Measurements from ENCODE around the gene OPTC.

OPTC gene

DNA sequence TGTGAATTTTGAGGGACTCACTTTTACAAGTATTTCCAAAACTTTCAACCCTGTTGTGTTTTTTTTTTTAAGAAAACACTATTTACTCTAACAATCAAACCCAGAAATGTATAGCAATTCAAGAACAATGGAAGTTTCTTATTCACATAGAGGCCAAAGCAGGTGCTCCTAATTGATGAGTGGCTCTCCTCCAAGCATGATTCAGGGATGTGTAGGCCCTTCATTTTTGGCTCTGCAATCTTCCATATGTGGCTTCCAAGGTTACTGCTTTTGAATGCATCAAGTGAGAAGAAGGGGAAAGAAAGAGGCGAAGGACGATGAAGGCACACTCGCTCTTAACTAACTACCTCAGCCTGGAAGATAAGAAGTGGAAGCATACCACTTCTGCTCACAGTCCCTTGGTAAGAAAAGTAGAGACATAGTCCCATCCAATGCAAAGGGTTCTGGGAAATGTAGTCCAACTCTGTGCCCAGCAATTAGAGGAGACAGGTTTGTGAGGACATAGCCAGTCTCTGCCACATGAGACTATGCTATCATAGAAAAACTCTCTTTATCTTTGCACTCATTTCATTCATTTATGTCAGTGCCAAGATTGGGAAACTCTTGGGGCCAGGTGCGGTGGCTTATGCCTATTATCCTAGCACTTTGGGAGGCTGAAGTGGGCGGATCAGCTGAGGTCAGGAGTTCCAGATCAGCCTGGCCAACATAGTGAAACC lies 46.0 kb downstream of the OPTC start:
- no peak for FAIRE-seq

DNA sequence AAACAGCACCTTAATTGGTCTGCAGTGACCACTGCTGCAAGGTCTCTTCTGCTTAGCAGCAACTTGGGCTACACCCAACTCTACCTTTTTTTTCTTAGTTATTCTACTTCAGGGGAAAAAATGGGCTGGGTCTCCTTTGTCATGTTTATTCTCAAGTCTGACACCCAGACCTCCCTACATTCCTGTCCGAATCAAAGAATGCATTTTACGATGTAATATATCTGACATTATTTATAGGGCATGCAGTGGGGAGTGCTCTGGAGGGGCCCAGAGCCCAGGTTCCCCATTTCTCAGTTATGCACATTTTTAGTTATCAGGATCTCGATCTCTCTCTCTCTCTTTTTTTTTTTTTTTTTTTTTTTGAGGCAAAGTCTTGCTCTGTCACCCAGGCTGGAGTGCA lies 50.5 kb downstream of the OPTC start:
- FAIRE-seq, result no peak

DNA sequence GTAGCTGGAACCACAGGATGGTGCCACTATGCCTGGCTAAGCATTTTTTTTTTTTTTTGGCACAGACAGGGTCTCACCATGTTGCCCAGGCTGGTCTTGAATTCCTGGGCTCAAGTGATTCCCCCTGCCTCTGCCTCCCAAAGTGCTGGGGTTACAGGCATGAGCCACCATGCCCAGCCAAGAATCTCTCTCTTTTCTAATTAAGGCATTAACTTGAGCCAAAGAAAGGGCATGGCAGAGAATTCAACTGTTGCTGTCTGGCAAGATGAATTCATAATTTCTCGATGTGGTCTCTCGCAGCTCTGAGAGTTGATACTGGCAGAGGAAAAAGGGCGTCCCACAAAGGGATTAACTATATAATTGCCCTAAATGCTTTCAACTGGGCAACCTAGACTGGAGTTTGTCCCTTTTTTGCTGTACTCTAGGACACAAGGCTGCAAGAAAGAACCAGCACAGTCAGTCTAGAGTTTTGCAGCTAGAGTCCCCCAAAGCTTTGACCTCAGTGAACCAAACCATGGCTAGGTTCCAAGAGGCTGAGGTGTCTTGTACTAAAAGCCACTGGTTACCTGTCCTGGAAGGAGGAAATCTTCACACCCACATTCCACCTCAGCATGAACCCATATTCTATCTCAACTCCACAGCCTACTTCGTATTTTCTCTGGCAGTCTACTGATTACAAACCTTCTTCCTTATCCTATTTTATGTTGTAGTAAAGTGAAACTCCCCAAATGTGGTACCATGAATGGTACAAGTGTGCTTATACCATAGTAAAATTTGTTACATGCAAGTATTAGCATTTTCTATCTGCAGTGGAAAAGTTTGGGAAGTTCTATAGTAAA lies 51.2 kb downstream of the OPTC start:
- FAIRE-seq, result no peak

DNA sequence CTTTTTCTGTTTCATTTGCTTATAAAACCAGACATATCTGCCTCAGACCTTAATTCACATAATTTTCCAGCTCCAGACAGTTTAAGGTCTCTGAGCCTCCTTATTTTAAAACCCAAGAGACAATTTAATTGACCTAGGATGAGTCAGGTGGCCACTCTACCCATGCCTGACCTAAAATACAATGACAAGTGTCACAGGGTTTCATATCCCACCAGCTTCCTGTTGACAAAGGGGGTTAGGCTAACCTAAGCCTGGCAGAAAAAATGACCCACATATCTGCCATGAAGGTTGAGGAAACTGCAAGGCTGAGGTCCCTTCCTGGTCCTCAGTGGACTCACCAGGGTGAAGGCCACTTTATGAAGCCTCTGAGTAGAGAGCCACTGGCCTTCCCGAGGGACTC lies 52.3 kb downstream of the OPTC start:
- FAIRE-seq, result no peak

DNA sequence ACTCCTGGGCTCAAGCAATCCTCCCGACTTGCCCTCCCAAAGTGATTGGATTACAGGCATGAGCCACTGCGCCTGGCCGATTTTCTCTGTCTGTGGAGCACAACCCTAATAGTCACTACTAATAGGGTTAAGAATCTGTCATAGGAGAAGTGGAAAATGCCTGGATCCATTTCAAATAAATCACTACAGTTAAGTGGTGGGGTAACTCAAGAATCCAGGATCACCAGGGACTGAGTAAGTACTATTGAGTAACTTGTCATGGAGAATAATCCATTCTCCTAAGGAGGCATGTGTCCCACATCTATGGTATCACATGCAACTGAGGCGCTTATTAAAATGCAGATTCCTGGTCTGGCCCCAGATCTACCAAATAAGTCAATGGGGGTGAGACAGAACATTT lies 53.2 kb downstream of the OPTC start:
- no peak for FAIRE-seq

DNA sequence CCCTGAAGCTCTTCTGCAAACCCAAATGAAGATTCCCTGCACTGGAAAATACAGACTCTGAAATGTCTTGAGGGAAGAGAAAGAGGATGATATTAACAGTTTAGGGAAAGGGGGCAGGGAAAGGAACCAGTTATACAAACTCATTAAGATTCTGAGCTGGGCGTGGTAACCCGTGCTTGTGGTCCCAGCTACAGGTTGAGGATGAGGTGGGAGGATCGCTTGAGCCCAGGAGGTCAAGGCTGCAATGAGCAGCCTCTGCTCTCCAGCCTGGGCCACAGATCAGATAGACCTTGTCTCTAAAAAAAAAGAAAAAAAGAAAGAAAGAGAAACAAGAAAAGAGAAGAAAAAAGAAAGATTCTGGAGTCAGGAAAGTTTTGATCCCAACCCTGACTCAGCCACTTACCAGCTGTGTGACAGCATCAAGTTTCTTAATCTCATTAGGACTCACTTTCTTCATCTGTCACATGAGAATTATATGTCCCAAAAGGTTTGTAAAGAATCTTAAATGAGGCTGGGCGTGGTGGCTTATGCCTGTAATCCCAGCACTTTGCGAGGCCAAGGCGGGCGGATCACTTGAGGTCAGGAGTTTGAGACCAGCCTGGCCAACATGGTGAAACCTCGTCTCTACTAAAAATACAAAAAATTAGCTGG lies 53.9 kb downstream of the OPTC start:
- no peak for FAIRE-seq

DNA sequence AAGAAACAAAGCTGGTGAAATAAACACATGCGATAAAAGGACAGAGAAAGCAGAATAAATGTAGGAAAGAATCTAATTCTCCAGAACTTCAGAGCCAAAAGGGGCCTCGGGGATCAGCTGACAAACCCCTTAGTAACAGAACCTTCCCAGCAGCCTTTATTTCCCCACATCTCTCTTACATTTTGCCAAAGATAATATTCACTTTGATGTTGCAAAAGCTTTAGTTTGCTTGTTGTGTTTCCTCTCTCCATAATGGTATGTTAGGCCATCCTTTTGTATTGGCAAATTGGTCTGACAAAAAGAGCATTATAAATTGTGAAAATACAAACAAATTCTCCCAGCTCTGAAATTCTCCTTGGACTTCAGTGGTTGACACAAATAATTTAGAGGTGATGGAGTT lies 54.9 kb downstream of the OPTC start:
- no peak for FAIRE-seq

DNA sequence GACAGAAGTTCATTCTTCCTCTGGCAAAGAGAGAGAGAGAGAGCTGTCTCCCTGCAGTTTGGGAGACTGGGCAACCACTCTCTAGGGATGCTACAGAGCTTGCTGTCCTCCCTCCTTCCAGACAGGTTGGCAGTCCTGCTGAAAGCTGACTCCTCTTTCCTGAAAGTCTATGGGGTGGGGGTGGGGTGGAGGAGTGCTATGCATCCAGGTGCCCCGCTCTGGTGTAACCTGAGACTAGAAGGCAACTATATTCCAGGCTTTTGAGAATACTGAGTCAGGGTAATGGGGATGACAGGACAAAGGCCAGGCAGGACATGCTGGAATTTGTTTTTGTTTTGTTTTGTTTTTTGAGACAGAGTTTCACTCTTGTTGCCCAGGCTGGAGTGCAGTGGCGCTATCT lies 55.4 kb downstream of the OPTC start:
- no peak for FAIRE-seq

DNA sequence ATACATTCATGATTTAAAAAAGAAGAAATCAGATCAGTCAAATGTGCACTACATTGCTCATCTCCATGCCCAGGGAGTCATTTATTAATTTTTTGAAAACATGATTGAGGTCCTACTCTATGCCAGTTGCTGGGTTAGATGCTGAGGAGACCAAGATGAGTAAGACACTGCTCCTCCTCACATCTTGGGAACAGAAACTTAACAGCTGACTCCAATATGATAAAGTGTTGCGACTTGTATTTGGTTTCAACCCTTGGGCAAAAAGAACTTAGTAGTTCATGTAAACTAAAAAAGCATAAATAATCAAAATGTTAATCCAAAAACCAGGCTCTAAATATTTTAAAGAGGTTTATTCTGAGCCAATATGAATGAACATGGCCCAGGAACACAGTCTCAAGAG lies 56.9 kb downstream of the OPTC start:
- no peak for FAIRE-seq

DNA sequence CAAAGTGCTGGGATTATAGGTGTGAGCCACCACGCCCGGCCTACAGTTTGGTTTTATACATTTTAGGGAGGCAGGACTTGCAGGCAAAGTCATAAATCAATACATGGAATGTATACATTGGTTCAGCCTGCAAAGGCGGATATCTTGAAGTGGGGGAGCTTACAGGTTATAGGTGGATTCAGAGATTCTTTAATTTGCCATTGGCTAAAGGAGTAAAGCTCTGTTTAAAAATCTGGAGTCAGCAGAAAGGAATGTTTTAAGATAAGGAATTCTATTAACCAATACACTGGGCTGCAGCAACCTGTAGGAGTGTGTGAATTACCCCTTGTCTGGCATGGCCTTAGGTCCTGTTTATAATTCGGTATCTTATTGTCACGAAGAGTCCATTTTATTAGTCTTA lies 57.6 kb downstream of the OPTC start:
- FAIRE-seq, result no peak

DNA sequence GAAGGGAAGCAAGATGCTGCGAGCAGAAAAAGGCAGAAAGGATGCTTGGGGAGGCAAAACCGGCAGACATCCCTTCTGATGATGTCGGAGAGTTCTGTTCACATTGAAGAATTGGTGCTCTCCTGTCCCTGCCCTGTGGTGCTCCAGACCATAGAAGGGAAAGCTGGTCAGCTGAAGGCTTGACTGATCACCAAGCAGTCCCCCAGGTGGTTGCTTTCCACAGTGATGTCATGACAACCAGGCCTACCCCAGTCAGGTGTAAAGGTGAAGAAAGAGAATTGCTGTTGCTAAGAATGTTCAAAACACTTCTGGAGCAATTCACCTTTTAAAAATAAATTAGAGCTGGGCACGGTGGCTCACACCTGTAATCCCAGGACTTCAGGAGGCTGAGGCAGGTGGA lies 59.5 kb downstream of the OPTC start:
- FAIRE-seq, result no peak

DNA sequence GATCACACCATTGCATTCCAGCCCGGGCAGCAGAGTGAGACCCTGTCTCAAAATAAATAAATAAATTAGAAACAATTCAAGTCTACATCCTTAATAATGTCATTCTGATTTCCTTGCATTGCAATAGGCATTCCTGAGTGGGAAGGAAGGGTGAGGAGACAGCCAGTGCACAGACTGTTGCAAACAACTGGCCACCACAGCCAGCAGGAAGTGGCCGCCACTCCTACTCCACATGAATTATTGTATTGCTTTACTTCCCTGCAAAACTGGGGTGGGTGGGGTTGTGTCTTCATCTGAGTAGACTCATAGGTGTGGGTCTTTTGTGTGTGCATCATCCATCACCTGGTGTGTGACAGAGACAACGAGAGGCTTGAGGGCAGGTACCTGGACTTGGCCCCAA lies 60.1 kb downstream of the OPTC start:
- FAIRE-seq, result no peak

DNA sequence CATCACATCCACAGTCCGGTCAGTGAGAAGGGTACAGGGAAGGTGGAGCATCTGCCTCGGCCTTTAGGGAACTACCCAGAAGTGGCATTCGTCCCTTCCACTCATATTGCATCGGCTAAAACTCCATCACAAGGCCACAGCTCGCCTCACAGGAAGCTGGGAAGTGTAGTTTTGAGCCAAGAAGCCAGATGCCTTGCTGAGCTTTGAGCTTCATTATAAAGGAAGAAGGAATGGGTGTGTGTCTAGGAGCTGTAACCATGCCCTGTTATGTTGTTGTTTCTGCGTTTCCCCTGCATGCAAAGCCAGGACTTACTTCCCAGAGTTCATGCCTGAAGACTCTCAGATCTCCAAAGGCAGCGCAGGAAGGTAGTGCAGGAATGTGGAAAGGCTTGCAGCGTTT lies 61.1 kb downstream of the OPTC start:
- FAIRE-seq, result no peak

DNA sequence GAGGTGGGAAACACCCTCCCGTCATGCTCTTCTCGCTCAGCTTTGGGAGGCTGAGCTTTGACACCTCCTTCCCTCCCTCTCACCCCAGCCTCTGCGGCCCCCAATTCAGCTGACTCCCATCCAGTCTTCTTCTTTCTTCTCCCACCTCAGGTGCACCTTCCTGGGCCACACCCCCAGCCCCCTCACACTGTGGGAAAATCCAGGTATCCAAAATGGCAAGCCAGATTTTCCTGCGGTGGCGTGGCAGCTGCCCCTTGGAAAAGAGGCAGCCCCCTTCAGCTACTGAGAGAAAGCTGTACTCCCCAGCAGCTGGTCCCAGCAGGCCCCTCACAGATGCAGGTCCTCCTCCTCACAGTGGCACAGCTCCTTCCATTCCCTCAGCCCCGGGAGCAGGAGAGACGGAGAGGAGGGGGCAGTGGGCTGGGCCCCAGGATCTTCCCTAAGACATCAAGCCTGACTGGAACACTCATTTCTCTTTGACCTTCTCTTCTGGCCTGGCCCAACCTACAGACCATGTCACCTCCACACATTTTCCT lies 61.6 kb downstream of the OPTC start:
- FAIRE-seq, result no peak

DNA sequence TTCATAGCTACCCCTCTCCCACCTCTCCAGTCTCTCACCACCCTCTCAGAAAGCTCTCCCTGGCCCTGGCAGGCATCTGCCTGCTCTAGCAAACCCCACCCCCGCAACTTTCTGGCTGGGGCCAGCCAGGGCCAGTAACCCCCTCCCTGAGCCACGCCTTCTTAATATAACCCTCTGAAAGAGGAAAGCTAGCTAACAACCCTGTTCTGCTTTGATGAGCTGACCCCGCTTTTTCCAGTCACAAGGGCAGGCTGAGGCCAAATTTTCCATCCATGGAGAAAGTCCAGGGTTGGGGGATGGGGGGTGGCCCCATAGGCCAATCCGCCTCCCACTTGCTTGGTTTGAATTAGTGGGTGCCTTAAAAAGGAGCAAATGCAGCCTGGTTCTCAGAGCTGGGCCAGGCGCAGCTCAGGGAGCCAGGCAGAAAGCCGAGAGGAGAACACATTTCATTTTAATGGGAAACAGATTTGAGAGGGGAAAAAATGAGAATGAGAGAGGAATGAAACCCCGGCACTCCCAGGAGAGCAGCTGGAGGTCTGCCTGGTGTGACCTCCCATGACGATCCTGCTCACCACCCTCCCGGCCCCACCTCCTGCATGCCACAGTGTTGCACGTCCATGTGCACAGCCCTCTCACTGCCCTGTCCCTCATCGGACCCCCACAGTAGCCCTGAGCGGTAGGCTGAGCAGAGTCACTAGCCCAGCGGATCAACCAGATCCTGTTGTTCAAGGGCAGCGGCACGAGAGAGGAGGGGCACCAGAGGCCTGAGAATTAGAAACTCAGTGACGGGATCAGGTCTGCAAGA lies 62.3 kb downstream of the OPTC start:
- FAIRE-seq, result no peak

DNA sequence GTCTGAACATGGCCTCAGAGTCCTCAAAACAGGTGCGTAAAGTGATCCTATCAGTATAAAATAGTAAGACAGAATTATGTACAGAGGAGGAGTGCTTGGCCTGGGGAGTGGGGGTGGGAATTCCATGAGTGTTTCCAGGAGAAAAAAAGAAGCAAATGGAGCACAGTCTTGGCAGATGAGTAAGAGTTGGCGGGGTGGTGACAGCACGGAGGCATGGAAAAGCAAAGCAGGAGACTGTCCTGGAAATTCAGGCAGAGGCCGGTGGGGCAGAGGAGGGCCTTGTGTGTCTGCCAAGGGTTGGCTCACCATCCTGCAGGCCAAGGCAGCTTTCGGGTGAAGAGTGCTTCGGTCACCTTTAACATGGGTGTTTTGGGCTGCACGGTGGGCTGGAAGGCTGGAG lies 63.4 kb downstream of the OPTC start:
- no peak for FAIRE-seq

DNA sequence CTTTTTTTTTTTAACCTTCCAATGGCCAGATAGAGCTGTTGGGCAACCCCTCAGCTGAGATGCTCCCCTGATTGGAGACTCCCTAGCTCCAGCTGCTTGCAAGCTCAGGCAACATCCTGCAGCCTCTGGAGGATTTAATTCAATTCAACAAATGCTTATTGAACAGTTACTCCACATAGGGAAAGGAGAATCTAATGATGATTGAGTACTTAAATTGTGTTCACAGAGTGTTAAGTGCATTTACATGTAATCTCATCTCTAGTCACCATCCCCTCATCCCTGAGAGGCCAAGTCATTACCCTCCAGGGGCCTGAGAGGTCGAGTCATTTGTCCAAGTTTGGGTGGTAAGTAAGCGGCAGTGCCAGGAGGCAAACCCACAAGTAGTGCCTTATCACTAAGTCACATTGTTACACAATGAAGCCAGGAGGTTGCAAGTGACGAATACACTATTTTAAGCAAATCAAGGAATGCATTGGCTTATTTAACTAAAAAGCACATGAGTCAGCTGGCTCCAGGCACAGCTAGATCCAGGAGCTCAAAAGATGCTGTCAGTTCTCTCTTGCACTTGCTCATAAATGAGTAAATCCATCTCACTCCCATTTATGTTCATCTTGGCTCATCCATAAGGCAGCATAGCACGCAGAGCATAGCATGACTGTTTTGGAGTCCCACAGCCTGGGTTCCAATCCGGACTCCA lies 64.3 kb downstream of the OPTC start:
- no peak for FAIRE-seq

Data from A204.1 (cell line).